Measurements from ENCODE around the gene SLC4A5.

Gene SLC4A5

DNA sequence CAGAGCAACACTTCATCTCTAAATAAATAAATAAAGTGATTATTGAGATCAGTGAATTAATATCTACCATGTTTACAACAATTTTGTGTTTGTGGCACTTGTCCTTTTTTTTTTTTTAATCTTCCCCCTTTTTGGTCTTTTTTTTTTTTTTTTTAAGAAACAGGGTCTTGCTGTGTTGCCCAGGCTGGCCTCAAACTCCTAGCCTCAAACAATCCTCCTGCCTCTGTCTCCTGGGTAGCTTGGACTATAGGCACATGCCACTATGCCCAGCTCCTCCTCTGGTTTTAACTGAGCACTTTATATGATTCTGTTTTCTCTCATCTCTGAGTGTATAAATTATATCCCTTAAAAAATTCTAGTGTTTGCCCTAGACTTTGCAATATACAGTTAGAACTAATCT, 30.3 kb downstream of the SLC4A5 start:
- DNase-seq: no peak

DNA sequence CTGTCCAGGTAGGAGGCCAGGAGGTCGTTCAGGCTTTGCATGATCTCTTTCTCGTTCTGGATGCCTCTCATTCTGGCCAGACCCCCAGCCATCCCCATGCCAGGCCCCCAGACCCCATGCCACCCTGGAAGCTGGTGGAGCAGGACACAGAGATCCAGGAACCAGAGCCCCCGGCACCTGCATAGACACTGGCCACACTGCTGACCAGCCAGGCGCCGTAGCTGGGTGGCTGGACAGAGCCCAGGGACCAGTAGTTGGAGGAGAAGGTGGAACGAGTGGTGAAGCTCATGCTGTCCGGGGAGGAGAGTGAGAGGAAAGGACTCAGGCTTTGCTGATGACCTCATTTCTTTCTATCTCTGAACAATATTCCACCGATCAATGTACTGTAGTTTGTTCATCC, 35.5 kb downstream of the SLC4A5 start:
- DNase-seq: no peak

GRCh38 chr2:74304332-74305148, 38.7 kb downstream of the SLC4A5 start:
- DNase-seq: no peak

DNA sequence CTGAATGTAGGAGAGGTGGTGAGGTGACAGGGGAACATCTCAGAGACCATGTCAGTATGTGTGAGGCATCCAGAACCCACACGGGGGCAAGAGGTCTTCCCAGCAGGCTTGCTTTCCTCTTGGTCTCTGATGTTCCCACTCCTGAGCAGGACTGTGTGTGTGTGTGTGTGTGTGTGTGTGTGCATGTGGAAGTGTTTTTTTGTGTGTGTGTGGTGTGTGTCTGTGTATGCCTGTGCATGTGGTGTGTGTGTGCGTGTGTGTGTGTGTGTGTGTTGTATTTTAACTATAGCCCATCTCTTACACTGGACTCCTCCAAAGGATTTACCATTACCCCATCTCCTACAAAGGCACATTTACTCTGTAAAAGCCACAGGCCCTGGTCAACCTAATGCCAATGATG, 40.4 kb downstream of the SLC4A5 start:
- DNase-seq: no peak

GRCh38 chr2:74301262-74301661, 42.0 kb downstream of the SLC4A5 start:
- no peak for DNase-seq

DNA sequence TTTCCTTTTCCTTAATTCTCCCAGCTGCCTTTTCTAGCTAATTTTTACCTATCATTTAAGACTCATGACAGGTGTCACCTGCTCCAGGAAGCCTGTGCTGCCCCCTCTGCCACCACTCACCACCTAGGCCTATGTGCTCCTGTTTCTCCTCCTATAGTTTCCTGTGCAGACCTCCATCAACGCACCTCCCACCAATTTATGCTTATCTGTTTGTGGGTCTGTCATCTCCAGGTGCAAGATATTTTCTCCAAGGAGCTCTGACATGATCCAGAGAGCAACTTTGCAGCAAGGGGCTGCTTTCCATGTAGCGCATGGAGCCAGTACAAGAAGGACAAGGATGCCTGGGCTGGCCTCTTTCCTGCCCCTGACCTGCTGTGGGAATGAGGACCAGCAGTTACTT, 42.7 kb downstream of the SLC4A5 start:
- DNase-seq: no peak

- DNase-seq: no peak
Measured at GRCh38 chr2:74297950-74298349, 45.3 kb downstream of the SLC4A5 start.

GRCh38 chr2:74297391-74297790, 45.8 kb downstream of the SLC4A5 start:
- DNase-seq: no peak

DNA sequence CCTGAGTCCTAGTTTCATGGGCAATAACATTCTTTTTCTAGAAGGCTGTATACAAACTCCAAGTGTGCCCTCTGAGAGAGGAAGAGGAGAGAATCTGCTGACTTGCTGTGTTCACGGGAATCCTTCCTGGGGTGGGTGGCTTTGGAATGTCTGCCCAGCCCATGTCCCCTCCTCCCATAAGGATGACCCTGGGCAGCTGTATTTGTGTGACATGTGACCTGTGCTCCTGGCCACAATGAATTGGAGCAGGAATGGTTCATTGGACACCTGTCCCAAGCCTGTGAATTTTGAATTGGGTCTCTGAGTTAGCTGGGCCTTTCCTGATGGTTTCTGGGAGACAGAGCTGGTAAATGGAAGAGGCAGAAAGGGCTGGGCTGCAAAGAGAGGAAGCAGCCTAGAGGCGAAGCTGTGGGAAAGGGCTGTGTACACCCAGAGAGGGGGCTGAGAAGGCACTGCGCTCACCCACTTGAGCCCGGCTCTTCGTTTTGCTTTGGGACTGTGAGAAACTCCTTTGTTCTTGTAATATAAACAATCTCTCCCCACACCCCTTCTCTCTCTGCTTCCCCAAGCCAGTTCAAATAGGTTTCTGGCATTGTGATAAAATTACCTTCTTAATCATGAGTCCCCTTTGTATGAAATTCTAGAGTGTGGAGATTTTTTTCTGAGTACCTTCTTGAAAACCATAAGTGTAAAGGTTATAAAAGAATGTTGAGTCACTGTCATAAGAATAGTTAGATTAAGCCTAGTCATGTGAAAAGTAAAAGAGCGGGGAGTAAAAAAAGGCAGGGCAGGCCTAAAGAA, 49.8 kb downstream of the SLC4A5 start:
- DNase-seq: no peak

GRCh38 chr2:74292751-74293150, 50.5 kb downstream of the SLC4A5 start:
- DNase-seq: peak; percentile 0

DNA sequence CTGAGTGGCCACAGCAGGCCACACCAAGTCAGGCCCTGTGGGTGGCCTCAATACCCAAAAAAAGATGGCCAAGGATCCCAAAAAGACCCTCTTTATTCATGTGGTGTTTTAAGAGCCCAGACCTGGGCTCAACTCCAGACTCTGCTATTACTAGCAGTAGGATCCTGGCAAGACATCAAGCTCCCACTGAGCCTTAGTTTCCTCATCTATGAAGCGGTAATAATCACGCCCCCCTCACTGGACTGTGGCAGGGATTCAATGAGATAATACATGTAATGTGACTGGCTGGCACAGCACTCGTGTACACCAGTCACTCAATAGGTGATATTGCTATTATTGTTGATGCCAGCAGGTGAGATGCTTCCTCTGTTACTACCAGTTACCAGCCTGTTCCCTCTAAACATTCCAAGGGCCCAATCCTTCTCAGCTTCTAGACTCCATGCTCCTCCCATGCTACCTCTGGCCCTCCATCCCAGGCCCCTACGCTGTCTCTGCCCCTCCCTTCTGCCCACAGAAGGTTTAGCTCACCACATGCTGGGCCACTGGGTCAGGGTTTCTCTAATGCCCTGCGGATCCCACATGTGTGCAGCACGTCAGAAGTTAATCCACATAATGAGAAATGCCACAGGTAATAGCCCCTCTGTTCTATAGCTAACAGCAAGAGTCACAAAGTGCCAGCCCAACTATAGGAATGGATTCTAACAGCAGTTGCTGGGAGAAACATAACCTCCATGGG, 51.2 kb downstream of the SLC4A5 start:
- no peak for DNase-seq

DNA sequence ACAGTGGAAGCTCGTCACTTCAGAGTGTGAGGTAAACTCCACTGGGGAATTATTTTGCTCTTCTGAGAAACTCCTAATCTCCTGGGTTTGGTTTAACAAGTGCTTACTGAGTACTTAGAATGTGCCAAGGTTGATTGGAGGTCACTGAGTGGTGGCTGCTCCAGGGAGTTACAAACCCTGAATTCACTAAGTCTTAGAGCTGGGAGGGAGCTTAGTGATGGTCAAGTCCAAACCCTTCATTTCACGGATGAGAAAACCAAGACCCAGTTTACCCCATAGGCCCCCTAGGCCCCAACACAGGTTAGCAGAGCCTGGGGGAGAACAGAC, 52.0 kb downstream of the SLC4A5 start:
- no peak for DNase-seq

DNA sequence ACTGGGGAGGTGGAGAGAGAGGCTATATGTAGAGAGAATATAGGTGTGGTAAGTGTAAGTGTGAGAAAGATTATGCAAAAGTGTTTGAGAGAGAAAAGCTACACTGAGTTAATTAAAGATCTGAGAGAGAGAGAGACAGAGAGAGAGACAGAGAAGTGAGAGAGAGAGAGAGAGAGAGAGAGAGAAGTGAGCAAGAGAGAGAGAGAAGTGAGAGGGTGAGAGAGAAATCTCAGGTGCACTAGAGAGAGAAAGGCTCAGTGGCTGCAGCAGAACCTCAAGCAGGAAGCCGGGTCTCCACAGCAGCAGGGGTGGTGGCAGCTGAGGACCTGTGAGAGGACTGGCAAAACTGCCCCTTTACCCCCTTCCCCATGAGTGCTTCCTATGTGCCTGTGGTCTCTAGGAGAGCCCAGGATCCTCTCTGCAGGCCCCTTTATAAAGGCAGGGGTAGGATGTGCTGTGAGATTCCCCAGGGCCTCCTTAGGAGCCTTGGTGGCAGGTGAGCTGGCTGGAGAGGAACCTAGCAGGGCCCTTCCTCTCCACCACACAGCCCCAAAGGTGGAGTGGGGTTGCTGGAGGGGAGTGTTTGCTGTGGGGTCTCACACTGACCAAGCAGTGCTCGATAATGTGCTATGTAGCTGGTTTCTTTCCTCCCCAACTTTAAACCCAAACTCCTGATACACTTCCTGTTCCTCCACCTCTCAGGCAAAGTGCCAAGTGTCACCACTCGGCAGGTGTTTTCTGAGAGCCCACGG, 52.6 kb downstream of the SLC4A5 start:
- DNase-seq: no peak

GRCh38 chr2:74290066-74290465, 53.1 kb downstream of the SLC4A5 start:
- DNase-seq: no peak

- no peak for DNase-seq
Measured at GRCh38 chr2:74286725-74287124, 56.5 kb downstream of the SLC4A5 start.

DNA sequence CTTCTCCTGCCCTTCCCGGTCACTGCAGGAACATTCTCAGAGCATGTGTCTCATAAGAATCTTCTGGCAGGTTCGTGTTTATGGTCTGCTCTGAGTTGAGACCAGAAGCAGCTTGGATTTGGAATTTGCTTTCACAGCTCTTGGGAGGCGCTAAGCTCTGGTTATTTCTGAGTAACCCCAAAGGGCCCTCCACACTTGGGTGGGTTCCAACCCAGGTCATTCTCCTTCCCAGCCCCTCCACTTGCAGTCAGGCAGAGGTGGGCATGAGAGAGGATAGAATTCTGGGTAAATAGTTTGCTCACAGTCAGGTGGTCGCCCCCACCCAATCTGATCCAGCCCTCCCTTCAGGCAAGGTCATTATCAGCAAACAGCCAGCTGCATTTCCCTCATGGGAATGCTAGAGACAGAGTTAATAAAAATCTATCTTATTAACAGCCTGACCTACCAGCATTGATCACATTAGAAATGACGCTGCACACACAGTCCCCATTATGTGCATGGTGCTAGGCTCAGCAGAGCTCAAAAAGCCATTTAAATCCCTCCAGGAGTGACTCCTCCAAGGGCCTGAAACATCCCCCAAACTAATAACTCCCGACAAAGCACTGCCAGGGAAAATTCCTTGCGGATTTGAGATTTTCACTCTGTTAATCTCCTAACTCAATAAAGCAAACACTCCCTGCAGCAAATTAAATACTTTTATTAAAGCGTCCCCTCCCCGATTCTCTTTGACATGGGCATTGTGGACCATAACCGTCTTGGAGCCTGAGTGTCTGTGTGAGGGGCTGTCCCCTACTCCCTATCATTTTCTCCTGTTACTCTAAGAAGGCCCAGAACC, 61.9 kb downstream of the SLC4A5 start:
- no peak for DNase-seq

- no peak for DNase-seq
Measured at GRCh38 chr2:74278694-74279093, 64.5 kb downstream of the SLC4A5 start.

DNA sequence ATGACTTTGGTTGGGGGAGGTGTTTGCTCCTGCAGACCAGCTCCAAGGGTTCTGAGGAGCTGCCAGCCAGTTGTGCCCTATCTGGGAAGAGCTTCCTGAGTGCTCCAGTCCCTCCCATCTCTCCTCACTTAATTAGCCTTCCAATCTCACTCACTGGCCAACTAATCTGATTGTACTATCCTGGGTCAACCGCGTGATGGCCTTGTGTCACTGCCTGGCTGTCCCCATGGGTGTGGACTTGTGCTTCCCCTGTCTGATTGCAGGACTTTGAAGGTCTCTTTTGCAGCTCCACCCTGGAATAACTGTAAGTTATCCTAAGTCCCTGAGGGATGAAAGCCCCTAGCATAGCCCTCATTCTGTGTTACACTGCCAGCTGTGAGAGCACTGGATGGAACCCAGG, 65.0 kb downstream of the SLC4A5 start:
- DNase-seq: no peak

- no peak for DNase-seq
Measured at GRCh38 chr2:74275228-74275627, 68.0 kb downstream of the SLC4A5 start.

DNA sequence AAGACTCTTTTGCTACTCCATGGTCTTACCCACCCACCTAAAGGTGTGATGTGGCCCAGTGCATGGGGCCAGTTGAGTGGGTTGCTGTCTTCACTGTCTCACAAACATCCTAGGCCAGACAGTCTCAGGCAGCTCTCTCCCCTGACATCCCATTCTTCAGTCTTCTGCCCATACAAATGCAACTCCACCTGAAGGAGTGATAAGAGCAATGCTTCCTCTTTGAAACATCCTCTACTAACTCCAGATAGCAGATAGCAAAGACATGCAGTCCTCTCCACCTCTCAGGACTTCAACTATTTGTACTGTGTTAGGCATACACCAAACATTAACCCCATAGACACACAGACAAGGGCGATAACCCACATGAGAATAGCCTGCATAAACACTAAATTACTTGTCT, 73.5 kb downstream of the SLC4A5 start:
- DNase-seq: no peak

DNA sequence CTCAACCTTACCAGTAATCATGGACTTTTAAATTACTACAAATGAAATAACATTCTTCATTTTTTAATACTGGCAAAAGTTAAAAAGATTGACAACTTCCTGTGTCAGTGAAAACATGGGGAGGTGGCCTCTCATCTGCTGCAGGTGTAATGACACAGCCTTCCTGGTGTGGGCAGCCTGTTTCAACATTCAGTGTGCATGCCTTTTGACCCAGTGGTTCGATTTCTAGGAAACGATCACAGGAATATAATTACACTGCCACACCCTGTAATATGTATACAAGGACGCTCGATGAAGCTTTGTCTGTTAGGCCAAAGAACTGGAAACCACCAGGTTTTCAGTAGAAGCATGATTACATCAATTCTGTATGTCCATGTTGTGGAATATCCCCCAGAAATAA, 76.1 kb downstream of the SLC4A5 start:
- DNase-seq: no peak

GRCh38 chr2:74264281-74264680, 78.9 kb downstream of the SLC4A5 start:
- DNase-seq: no peak

Data from fibroblast of skin of back (primary cell).